Immature natural killer cell (primary cell): ENCODE data around the gene PSMG4. TPM values are rescaled to one million over a fixed set of nuclear protein-coding genes. Genes with fewer than 3 reads are reported as not detected.

Experiments used
- DNase-seq, 3 donors: peaks; one replicate each; pipeline ENCODE4 v3.0.0; 2022; ENCODE audit warnings: mixed read lengths in 1 of 3
- H3K27ac Mint-ChIP-seq, 6 donors: one replicate each; pipeline ENCODE4 v1.8.0; 2020; ENCODE audit warnings: mixed read lengths in 6 of 6, mild to moderate bottlenecking in 5 of 6, inconsistent platforms in 4 of 6, moderate library complexity in 3 of 6
- H3K27me3 Mint-ChIP-seq, 3 donors: one replicate each; pipeline ENCODE4 v1.8.0; 2020 to 2021; ENCODE audit warnings: low read depth in 3 of 3, mild to moderate bottlenecking in 3 of 3, mixed read lengths in 3 of 3, moderate library complexity in 3 of 3, inconsistent platforms in 1 of 3
- H3K36me3 Mint-ChIP-seq, 3 donors: one replicate each; pipeline ENCODE4 v1.8.0; 2020; ENCODE audit warnings: mixed read lengths in 3 of 3, inconsistent platforms in 2 of 3, mild to moderate bottlenecking in 2 of 3
- H3K4me1 Mint-ChIP-seq, 2 donors: one replicate each; pipeline ENCODE4 v1.8.0; 2020; ENCODE audit warnings: inconsistent platforms in 2 of 2, mild to moderate bottlenecking in 2 of 2, mixed read lengths in 2 of 2, moderate library complexity in 1 of 2
- H3K4me3 Mint-ChIP-seq, 5 donors: one replicate each; pipeline ENCODE4 v1.8.0; 2020; ENCODE audit warnings: mild to moderate bottlenecking in 5 of 5, mixed read lengths in 5 of 5, inconsistent platforms in 3 of 5, moderate library complexity in 3 of 5
- H3K9me3 Mint-ChIP-seq, 6 donors: one replicate each; pipeline ENCODE4 v1.8.0; 2020; ENCODE audit warnings: mild to moderate bottlenecking in 6 of 6, mixed read lengths in 6 of 6, inconsistent platforms in 4 of 6, moderate library complexity in 3 of 6
- polyA plus RNA-seq, 3 donors: library from polyadenylated mRNA; unstranded; fragments of 300-500 nt; fragmentation: Illumina TruSeq; gene quantifications; one replicate each; pipeline ENCODE4 v1.2.3, GENCODE V29; 2021

Gene PSMG4
- polyA plus RNA-seq, 3 donors from 2014 or later = 28.6 to 45.7 (median 29.6) TPM

GRCh38 chr6:3310703-3311102 is 52.0 kb downstream of the PSMG4 start:
- H3K27me3 Mint-ChIP-seq = peaks cover 0 to 13% (median 3%) of the 10 kb centered on the region in 3 donors
- no peaks in the 10 kb centered on the region for H3K9me3 Mint-ChIP-seq
- H3K36me3 Mint-ChIP-seq = no peaks in the 10 kb centered on the region
- H3K4me1 Mint-ChIP-seq = no peaks in the 10 kb centered on the region
- no peak overlapping the region for H3K27ac Mint-ChIP-seq
- H3K4me3 Mint-ChIP-seq = no peak overlapping the region
- DNase-seq = no peak

DNA sequence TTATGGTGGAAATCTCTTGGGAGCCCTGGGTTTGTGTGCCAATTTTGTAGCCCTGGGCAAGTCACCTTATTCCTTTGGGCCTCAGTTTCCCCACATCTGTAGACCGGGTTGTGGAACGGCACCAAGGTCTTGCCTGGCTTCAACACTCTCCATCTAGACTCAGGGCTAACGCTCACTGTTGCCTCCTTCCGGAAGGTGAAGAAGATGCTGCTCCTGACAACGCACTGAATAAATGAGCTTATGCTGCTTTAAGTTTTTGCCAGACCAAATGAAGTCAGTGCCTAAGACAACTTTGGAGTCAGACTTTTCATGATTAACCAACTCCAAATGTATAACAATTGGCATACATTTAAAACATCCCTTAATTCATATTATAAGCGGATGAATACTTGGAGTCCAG is 53.1 kb downstream of the PSMG4 start:
- H3K27me3 Mint-ChIP-seq = peaks cover 0 to 11% (median 3%) of the 10 kb centered on the region in 3 donors
- H3K36me3 Mint-ChIP-seq = no peaks in the 10 kb centered on the region
- H3K27ac Mint-ChIP-seq = no peak overlapping the region
- H3K4me3 Mint-ChIP-seq = no peak overlapping the region
- no peak for DNase-seq
- no peaks in the 10 kb centered on the region for H3K4me1 Mint-ChIP-seq
- no peaks in the 10 kb centered on the region for H3K9me3 Mint-ChIP-seq

DNA sequence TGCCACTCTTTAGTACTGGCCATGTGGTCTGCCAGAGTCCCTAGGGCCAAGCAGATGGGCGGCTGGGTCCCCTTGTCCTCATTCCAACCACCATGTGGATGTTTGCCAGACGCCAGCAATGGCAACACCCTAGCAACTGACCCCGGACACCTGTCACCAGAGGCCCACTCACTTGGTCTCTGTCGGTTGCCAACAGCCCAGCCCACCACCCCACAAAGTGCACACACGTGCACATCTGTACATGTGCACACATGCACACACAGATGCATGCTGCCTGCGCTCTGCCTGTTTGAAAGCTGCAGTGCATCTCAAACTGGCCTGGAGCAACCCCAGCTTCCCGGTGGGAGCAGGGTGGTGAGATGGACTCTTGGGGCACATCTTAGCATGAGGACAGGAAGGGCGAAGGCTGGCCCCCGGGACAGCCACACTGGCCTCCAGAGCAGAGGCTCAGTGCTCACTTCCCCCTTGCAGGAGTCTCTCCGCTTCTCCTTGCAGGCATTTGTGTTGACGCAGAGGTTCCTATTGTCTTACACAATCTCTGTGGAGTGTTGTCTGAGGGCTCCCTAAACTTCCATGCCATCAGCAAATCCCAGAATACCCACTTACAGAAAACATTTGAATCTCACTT is 54.0 kb downstream of the PSMG4 start:
- Mint-ChIP-seq H3K27ac (no peak overlapping the region), H3K27me3 (peaks cover 0 to 11% (median 5%) of the 10 kb centered on the region in 3 donors), H3K4me1 (peaks cover 3% of the 10 kb centered on the region in 2 donors), H3K4me3 (no peak overlapping the region), H3K9me3 (no peaks in the 10 kb centered on the region), H3K36me3 (no peaks in the 10 kb centered on the region)
- no peak for DNase-seq

GRCh38 chr6:3314176-3314575 is 55.4 kb downstream of the PSMG4 start:
- Mint-ChIP-seq H3K4me1 (peaks cover 18% of the 10 kb centered on the region in 2 donors), H3K36me3 (no peaks in the 10 kb centered on the region), H3K9me3 (no peaks in the 10 kb centered on the region), H3K27me3 (peaks cover under 1 to 15% (median 8%) of the 10 kb centered on the region in 3 donors), H3K27ac (no peak overlapping the region), H3K4me3 (no peak overlapping the region)
- no peak for DNase-seq

- Mint-ChIP-seq H3K27me3 (peaks cover 5 to 14% (median 8%) of the 10 kb centered on the region in 3 donors), H3K4me1 (peaks cover 20 to 21% of the 10 kb centered on the region in 2 donors), H3K27ac (no peak overlapping the region), H3K36me3 (no peaks in the 10 kb centered on the region), H3K9me3 (no peaks in the 10 kb centered on the region), H3K4me3 (no peak overlapping the region)
- DNase-seq = no peak
Measured at GRCh38 chr6:3314621-3315467, 56.1 kb downstream of the PSMG4 start.

DNA sequence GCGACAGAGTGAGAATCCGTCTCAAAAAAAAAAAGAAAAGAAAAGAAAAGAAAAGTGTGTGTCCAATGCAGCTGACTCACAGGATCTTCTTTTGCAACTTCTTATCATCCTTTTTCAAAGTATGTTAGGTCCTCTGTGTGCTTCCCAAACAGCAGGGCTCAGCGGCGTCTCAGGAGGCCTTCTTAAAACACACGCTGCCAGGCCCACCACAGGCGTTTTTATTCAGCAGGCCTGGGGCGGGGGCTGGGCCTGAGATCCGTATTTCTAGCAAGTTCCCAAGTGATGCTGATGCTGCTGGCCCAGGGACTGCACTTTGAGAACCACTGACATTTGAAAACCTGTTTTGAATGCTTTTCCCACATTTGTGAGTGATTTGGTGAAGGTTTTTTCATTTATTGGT is 57.1 kb downstream of the PSMG4 start:
- Mint-ChIP-seq H3K4me1 (peaks cover 20 to 21% of the 10 kb centered on the region in 2 donors), H3K9me3 (no peaks in the 10 kb centered on the region), H3K4me3 (no peak overlapping the region), H3K27ac (no peak overlapping the region), H3K36me3 (no peaks in the 10 kb centered on the region), H3K27me3 (peaks cover 5 to 15% (median 8%) of the 10 kb centered on the region in 3 donors)
- no peak for DNase-seq

- Mint-ChIP-seq H3K27ac (no peak overlapping the region), H3K9me3 (no peaks in the 10 kb centered on the region), H3K36me3 (no peaks in the 10 kb centered on the region), H3K27me3 (peaks cover 5 to 18% (median 10%) of the 10 kb centered on the region in 3 donors), H3K4me3 (no peak overlapping the region), H3K4me1 (peaks cover 20 to 21% of the 10 kb centered on the region in 2 donors)
- DNase-seq = no peak
Measured at GRCh38 chr6:3316331-3316730, 57.6 kb downstream of the PSMG4 start.

DNA sequence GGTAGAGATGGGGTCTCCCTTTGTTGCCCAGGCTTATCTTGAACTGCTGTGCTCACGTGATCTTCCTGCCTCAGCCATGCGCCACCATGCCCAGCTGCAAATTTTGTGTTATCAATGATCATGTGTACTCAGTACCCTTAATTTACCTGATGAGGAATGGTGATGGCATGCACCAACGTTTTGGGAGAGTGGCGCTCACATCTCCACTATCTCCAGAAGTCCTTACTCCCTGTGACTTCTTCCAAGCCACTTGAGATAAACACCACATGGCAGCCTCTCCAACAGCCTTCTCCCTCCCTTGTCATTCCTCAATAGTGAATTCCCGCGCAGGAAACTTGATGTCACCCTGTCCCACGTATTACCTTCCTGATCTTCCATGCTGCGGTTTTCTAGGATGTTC is 58.1 kb downstream of the PSMG4 start:
- DNase-seq = no peak
- Mint-ChIP-seq H3K27me3 (peaks cover 5 to 20% (median 11%) of the 10 kb centered on the region in 3 donors), H3K27ac (no peak overlapping the region), H3K36me3 (no peaks in the 10 kb centered on the region), H3K4me1 (peaks cover 20 to 21% of the 10 kb centered on the region in 2 donors), H3K4me3 (no peak overlapping the region), H3K9me3 (no peaks in the 10 kb centered on the region)

Other genes starting within 250 kb of the PSMG4 start
- gene RIPK1, start 190.5 kb upstream of the PSMG4 start, polyA plus RNA-seq = 10 to 100 TPM; 13.8 to 32.6 (median 23.5) TPM
- gene BPHL, start 140.2 kb upstream of the PSMG4 start, polyA plus RNA-seq = 1 to 10 TPM; 7.5 to 9.7 (median 9.1) TPM
- gene TUBB2A, start 101.4 kb upstream of the PSMG4 start, polyA plus RNA-seq = 1 to 10 TPM; 1.4 to 3.8 (median 2.9) TPM
- under 1 TPM in 1 of 3 donors, not detected in 2; 0.11 TPM for gene TUBB2B, start 31.3 kb upstream of the PSMG4 start, polyA plus RNA-seq
- under 1 TPM in 2 of 3 donors, not detected in 1; 0.14 to 0.21 TPM for gene SLC22A23, start 198.1 kb downstream of the PSMG4 start, polyA plus RNA-seq